Activated naive CD4-positive, alpha-beta T cell treated with anti-CD3 and anti-CD28 coated beads, Interleukin-2, amount 50 U/mL, for 72 hours (primary cell): ENCODE measurements around the gene RXRG. TPM values are rescaled to one million over a fixed set of nuclear protein-coding genes. Genes with fewer than 3 reads are reported as not detected.

Experiments used
- ATAC-seq, 2 donors: fragments of 150-1000 bp; cut with Tn5 transposase; 2 replicates each; pipeline ENCODE4 v1.10.0; 2021; ENCODE audit warnings: mild to moderate bottlenecking in 2 of 2, moderate library complexity in 2 of 2
- DNase-seq, 2 donors: peaks; one replicate each; pipeline ENCODE4 v3.0.0; 2021 to 2022; ENCODE audit warnings: low spot score in 2 of 2
- H3K27ac Mint-ChIP-seq, 2 donors: one replicate each; pipeline ENCODE4 v1.8.0; 2022; ENCODE audit warnings: mild to moderate bottlenecking in 2 of 2, mixed read lengths in 2 of 2
- H3K36me3 Mint-ChIP-seq, 2 donors: one replicate each; pipeline ENCODE4 v1.8.0; 2022; ENCODE audit warnings: mixed read lengths in 2 of 2
- H3K9me3 Mint-ChIP-seq, 2 donors: one replicate each; pipeline ENCODE4 v1.8.0; 2022; ENCODE audit warnings: mixed read lengths in 2 of 2
- total RNA-seq, 2 donors: library from RNA; stranded (reverse); gene quantifications; one replicate each; pipeline ENCODE4 v1.2.3, GENCODE V29; 2022

RXRG gene
- total RNA-seq, 2 donors from 2014 or later, result 0.11 TPM; not detected in 1

DNA sequence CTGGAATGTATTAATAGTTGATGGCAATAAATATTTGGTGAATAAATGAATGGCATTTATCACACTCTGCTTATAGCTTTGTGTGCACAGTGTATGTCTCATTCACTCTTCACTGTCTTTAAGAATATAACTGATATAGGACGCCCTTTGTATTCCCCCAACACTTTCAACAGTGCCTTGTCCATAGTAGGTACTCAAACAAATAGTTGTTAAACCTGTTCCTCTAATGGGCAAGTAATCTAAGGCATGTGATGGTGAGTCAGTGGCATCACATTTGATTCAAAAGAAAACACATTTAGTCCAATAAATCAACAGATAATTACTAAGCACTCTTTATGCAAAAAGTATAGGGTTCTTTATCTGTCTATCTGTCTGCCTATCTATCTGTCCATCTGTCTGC lies 11.2 kb upstream of the RXRG start:
- H3K27ac Mint-ChIP-seq, result no peak overlapping the region
- H3K9me3 Mint-ChIP-seq, result no peaks in the 10 kb centered on the region
- ATAC-seq, result no peak
- H3K36me3 Mint-ChIP-seq, result no peaks in the 10 kb centered on the region
- no peak for DNase-seq

DNA sequence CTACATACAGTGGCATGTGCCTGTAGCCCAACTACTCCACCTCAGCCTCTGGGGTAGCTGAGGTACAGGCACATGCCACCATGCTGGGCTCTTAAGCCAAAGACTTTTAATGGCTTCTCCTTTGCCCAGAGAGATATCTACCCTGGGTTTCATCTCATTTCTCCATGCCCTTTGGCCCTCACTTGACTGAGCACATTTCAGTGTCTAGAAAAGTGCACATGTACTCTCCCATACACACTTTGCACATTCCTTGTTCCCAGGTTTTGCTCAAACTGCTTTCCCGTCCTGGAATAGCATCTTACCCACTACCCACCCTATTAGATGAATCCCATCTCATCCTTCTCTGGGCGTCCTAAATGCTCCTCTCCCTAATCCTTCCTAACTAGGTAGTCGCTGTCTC lies 10.2 kb upstream of the RXRG start:
- no peaks in the 10 kb centered on the region for H3K36me3 Mint-ChIP-seq
- no peak overlapping the region for H3K27ac Mint-ChIP-seq
- no peak for DNase-seq
- no peak for ATAC-seq
- no peaks in the 10 kb centered on the region for H3K9me3 Mint-ChIP-seq

DNA sequence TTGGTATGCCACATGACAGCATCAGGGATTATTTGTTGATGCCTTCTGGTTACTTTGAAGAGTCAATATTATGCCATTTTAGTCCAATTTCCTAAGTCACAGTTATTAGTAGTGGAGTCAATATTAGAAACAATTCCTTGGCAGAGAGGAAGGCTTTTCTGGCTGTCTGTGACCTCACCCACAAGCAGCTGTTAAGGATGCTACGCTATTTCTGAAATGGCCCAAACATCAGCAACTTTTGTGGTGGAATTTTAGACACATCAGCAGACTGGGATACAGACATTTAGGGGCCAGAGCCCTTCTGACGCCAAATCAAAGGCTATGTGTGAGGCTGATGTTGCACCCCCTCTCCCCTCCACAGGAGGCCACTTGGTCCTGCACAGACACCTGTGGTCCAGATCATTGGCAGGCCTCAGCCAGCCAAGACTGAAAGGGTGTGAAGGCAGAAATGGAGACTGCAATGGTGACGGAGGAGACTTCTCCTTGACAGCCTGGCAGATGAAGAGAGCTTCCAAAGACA lies 9.2 kb upstream of the RXRG start:
- ATAC-seq (no peak), DNase-seq (no peak)
- no peaks in the 10 kb centered on the region for H3K36me3 Mint-ChIP-seq
- no peaks in the 10 kb centered on the region for H3K9me3 Mint-ChIP-seq
- H3K27ac Mint-ChIP-seq, result no peak overlapping the region

DNA sequence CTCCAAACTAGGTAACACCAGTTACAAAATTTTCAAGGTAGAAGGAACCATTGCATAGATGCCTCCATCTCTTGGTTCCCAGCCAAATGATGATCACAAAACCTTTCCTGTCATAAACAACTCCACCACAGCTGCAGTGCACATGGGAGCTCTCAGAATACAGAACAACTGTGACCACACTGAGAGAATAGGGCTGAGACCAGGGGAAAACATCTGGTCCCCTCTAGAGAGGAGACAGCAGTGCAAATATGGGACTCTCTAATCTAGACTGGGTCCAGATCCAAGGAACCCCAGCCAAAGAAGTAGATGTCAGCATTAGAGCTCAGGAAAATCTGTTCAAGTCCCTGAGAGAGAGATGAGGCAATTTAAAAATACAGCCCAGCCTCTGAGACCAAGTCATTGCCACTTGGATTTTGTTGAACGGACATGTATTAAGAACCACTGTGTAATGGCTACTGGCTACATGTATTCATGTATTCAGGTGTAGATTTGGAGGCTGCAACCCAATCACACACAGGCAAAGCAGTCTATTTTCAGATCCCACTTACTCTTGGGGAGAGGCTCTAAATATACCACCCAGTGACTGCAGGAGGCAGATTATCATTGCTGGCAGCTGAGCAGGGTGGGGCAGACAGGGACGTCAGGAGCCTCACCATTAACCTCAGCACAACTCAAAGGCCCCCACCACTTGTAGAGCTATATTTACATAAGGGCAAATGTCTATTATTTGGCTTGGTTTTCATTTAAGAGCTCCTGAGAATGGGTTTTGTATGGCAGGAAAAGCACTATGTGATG lies 7.6 kb upstream of the RXRG start:
- Mint-ChIP-seq H3K9me3 (no peaks in the 10 kb centered on the region), H3K27ac (no peak overlapping the region), H3K36me3 (peaks cover 0 to 4% of the 10 kb centered on the region in 2 donors)
- DNase-seq (no peak), ATAC-seq (no peak)

DNA sequence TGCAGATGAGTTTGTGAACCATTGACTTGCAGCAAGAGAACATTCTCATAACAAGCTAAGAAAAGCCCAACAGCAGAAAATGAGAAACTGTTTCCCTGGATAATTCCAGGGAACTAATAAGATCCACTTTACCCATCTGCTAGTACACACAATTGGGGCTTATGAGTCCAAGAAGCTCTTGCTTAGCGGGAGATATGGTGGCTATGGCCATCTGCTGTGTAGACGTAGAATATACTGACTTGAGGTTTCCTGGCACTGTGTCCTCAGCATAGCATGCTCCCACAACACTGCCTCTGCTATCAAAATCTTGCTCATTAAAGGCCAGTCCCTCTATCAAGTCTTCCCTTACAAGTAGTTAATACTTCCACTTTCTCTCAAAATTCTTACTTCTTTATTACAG lies 6.8 kb upstream of the RXRG start:
- ATAC-seq (no peak), DNase-seq (no peak)
- Mint-ChIP-seq H3K27ac (no peak overlapping the region), H3K36me3 (peaks cover 0 to 4% of the 10 kb centered on the region in 2 donors), H3K9me3 (no peaks in the 10 kb centered on the region)

DNA sequence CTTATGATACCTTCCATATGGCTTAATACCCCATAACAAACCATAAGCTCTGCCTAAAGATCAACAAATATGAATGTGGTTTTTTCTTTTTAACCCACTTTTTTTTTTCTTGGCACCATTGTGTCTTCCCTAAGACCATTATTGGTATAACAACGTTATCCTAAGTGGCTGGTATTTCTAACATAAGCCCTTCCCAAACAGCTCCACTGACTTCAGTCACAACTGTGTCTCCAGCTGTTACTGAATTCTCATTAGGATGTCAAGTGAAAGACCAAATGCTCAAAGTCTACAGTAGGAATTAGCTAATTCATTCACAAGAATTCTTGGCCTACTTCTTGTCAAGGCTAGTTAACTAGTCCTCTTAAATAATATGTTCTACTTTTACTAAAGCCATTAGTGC lies 4.2 kb upstream of the RXRG start:
- Mint-ChIP-seq H3K36me3 (peaks cover 0 to 4% of the 10 kb centered on the region in 2 donors), H3K27ac (no peak overlapping the region), H3K9me3 (no peaks in the 10 kb centered on the region)
- ATAC-seq (no peak), DNase-seq (no peak)

DNA sequence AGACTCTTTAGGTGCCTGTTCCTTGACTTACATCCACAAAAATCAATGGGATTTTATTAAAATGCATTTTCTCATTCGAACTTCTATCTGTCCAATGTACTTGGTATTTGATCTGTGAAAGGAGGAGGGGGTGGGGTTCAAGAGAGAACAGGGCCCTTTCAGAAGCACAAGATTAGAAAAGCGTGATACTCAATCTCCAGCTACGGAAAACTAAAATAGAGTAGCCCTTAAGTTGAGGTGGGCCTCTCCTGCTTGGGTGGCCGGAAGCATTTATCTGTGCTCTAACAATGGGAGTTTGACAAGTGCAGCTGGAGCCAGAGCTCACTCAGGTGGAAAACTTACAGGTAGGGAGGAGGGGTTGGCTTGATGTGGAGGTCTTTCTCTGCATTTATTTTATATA lies 462 bp upstream of the RXRG start:
- ATAC-seq (no peak), DNase-seq (no peak)
- H3K9me3 Mint-ChIP-seq, result no peaks in the 10 kb centered on the region
- H3K36me3 Mint-ChIP-seq, result peaks cover 0 to 4% of the 10 kb centered on the region in 2 donors
- H3K27ac Mint-ChIP-seq, result no peak overlapping the region

DNA sequence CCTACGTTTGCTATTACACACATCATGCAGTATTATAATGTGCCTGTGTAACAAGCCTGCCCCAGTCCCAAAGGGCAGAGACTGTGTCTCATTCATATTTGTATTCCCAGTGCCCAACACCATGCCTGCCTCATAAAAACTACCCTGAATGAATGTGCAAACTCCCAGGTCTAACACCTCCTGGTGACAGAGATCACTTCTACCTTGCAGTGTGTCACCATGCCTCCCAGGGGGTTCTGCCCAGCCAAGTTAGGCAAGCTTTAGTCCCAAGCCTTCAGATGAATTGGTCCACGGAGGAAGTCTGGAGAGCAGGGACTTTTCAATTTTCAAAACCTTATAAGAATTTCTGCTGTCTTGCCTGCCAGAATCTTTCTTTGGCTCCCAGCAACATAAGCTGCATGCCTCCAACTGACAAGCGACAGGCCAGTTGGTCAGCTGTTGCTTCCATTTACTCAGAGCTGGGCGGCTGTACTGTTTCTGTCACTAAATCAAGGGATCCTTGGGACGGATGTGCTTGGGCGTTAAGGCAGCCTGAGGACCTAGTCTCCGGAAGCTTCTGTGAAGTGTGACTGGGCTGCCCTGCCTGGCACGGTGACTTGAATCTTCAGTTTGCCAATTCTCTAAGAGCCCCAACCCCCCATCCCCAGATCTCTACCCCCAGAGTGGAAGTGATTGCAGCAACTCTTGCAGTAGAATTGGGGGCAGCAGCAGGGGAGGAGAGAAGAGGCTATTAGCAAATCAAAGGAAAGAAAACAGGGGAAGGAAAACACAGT lies 1.2 kb downstream of the RXRG start:
- ATAC-seq (peak; percentile 29 to 49), DNase-seq (no peak)
- no peaks in the 10 kb centered on the region for H3K9me3 Mint-ChIP-seq
- no peak overlapping the region for H3K27ac Mint-ChIP-seq
- H3K36me3 Mint-ChIP-seq, result peaks cover 0 to 4% of the 10 kb centered on the region in 2 donors

DNA sequence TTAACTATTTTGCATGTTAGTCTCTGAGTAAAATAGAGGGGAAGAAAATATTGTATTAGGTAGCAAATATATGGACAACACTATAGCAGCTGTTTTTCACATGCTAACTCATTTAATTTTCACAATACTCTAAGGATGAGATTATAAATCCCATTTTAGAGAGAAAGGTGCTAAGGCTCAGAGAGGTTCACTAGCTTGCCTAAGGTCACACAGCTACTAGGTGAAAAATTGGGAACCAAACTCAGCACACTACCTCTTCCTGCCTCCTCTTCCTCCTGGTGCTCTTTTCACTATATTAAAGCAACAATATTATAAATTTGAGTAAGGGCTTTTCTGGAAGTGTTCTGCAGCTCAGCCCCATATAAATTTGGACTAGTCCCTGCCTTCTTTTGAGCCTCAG lies 2.3 kb downstream of the RXRG start:
- H3K36me3 Mint-ChIP-seq, result no peaks in the 10 kb centered on the region
- H3K27ac Mint-ChIP-seq, result no peak overlapping the region
- ATAC-seq, result no peak
- DNase-seq, result no peak
- H3K9me3 Mint-ChIP-seq, result no peaks in the 10 kb centered on the region

DNA sequence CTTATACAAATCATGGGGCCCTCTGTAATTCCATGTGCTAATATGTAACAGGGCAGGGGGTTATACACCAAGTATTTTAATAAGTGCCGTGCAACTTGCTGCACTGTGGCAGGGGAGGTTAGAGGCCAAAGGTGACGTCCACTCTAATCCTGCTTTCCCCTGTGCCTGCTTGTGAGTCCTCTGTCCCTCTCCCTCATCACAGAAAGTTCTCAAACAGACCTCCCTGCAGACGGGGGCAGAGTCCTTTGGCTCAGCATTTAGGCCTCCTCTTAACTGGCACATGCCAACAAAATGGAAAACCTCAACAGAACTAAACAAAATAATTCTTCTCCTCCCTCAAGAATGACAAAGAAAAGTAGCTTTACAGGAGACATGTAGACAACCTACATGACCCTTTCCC lies 2.9 kb downstream of the RXRG start:
- Mint-ChIP-seq H3K9me3 (no peaks in the 10 kb centered on the region), H3K27ac (no peak overlapping the region), H3K36me3 (no peaks in the 10 kb centered on the region)
- ATAC-seq (no peak), DNase-seq (no peak)

DNA sequence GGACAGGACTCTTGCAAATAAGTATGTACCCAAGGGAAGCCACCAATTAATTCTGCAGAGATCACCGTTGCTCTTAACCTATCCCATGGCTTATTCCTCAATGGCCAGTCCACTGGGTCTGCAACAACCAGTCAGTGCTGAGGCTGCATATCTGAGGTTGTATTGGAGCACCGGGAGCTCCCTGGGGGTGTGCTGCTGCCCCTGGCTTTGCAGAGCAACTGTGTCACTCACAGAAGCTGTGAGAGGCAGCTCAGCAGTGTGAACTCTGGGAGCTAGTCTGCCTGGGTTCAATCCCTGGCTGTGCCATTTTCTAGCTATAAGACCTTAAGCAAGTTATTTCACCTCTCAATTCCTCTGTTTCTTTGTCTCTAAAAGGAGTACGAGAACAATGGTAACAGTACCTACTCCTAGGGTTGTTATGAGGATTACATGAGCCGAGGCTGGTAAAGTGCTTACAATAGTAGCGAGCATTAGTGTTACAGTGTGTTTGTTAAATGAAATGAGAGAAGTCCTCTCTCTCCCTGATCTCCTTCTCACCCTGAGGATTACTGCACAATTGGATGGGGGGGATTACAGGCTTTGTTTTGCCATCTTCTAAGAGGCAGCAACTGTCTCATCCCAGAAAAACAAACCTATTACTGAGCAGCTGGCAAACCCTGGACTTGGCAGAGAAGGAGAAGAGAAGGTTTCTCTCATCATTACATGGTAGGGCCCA lies 3.6 kb downstream of the RXRG start:
- DNase-seq, result no peak
- H3K36me3 Mint-ChIP-seq, result no peaks in the 10 kb centered on the region
- H3K9me3 Mint-ChIP-seq, result no peaks in the 10 kb centered on the region
- no peak for ATAC-seq
- H3K27ac Mint-ChIP-seq, result no peak overlapping the region

DNA sequence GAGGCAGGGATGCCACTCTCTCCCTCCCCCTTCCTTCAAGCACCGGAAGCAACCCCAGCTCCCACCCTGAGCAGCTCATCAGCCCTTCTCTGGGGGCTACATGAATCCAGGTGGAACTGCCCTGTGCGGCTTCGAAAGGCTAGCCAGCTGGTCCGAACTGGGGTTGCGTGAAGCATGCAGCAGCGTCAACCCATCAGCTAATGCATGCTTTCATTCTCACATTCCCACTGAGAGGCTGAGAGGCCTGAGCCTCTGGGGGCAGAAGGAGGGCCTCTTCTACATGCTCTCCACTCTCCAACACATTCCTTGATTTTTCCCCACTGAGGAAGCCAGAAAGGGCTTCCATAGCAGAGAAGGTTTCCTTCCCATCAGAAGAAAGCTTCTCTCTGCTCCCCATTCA lies 5.6 kb downstream of the RXRG start:
- no peak overlapping the region for H3K27ac Mint-ChIP-seq
- H3K9me3 Mint-ChIP-seq, result no peaks in the 10 kb centered on the region
- no peak for DNase-seq
- ATAC-seq, result no peak
- H3K36me3 Mint-ChIP-seq, result no peaks in the 10 kb centered on the region

DNA sequence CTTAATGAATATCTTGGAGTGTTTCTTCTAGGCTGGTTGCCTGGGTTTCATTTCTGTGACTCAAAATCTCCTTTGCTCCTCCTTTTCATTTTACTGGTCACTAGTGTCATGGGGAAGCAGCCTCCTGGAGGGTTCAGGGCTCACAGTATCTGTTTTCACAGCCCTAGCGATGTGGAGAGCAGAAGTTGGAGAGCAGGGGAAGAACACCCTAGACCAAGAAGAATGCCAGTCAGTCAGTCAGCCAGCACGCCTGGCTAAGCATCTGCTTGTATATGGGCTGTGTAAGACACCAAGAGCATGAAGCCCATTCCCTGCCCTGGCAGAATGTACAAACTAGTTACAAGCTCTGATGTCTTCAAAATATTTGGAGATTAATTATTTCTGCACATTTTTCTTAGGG lies 7.9 kb downstream of the RXRG start:
- Mint-ChIP-seq H3K36me3 (no peaks in the 10 kb centered on the region), H3K27ac (no peak overlapping the region), H3K9me3 (no peaks in the 10 kb centered on the region)
- ATAC-seq (no peak), DNase-seq (no peak)

DNA sequence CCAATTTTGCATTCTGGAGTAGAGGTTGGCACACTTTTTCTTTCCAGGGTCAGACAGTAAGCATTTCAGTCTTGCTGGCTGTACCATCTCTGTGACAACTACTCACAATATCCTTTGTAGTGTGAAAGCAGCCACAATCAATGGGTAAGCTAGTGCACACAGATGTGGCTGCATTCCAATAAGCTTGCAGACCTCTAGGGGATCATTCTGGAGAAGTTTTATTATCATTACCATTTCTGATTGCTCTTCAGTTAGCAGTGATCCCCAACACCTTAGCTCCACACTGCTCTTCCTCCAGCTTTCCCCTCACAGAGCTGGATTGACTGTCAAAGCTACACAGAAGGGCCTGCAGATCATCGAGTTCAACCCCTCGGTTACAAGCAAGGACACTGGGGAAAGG lies 9.1 kb downstream of the RXRG start:
- Mint-ChIP-seq H3K27ac (no peak overlapping the region), H3K9me3 (no peaks in the 10 kb centered on the region), H3K36me3 (no peaks in the 10 kb centered on the region)
- DNase-seq (no peak), ATAC-seq (no peak)

DNA sequence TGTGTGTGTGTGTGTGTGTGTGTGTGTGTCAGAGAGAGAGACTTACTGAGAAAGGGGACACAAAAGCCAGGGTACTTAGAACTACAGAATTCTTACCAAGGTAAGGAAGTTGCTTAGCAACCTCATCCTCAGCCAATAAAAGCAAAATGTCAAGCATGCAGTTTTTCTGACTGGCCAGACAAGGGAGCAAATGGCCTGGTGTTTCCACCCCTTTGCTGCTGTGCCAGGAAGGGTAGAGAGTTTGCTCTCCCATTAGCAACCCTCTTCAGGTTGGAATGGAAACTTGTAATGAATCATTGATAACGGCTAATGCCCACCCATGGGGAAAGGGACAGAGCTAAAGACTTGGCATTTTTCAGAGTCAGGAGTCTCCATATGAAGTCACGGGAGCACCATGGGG lies 10.6 kb downstream of the RXRG start:
- no peak for ATAC-seq
- Mint-ChIP-seq H3K9me3 (no peaks in the 10 kb centered on the region), H3K36me3 (no peaks in the 10 kb centered on the region), H3K27ac (no peak overlapping the region)
- DNase-seq, result no peak

DNA sequence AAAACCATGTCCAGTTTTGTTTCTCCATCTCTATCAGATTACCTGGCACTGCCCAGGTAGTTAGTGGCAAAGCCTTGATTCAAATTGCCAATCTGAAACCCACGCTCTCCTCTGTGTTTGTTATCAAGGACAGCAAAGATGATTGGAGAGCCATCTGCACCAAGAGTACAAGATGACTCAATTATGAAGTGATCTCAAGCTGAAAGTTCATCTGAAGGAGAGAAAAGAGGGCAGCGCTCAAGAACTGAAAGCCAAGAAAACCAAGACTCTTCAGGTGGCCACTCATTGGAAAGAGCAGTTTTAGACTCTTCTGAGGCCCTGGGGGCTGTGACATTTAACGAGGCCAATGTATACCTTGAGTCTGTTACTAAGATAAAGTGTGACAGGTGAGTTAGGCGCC lies 13.8 kb downstream of the RXRG start:
- Mint-ChIP-seq H3K9me3 (no peaks in the 10 kb centered on the region), H3K36me3 (no peaks in the 10 kb centered on the region), H3K27ac (no peak overlapping the region)
- no peak for DNase-seq
- ATAC-seq, result peak in 1 of 2 donors; percentile 76

DNA sequence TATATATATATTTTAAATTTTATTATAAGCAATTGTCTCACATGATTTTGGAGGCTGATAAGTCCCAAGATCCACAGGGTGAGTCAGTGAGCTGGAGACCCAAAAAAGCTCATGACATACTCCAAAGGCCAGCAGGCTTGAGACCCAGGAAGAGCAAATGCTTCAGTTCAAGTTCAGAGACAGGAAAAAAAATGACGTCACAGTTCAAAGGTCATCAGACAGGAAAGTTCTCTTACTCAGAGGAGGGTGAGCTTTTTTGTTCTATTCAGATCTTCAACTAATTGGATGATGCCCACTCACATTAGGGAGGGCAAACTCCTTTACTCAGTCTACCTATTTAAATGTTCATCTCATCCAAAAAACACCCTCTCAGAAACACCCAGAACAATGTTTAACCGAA lies 18.2 kb downstream of the RXRG start:
- no peaks in the 10 kb centered on the region for H3K9me3 Mint-ChIP-seq
- DNase-seq (no peak), ATAC-seq (no peak)
- no peaks in the 10 kb centered on the region for H3K36me3 Mint-ChIP-seq
- no peak overlapping the region for H3K27ac Mint-ChIP-seq
